ENCODE results near the gene IGF2.

The IGF2 gene

GRCh38 chr11:2142300-2142759, 3.1 kb upstream of the IGF2 start:
- TF ChIP-seq TAF1 (IDR thresholded peaks at IDR 0.05; ENCODE audit: borderline replicate concordance, insufficient read depth, low read length) (no peak), FOXP2 (optimal IDR thresholded peaks at IDR 0.05; ENCODE audit: borderline replicate concordance, extremely low read depth, extremely low read length, insufficient read depth) (no peak), POLR2AphosphoS5 (IDR thresholded peaks at IDR 0.05; ENCODE audit: low read depth, low read length) (no peak)

- TF ChIP-seq POLR2AphosphoS5 (IDR thresholded peaks at IDR 0.05; ENCODE audit: low read depth, low read length) (no peak), SIN3A (IDR thresholded peaks at IDR 0.05; ENCODE audit: borderline replicate concordance, insufficient read depth, low read length) (no peak), REST (IDR thresholded peaks at IDR 0.05; ENCODE audit: insufficient read depth in 1 of 2, low read depth in 2 of 2, low read length in 2 of 2) (no peak), FOXP2 (optimal IDR thresholded peaks at IDR 0.05; ENCODE audit: borderline replicate concordance, extremely low read depth, extremely low read length, insufficient read depth) (no peak), TAF1 (IDR thresholded peaks at IDR 0.05; ENCODE audit: borderline replicate concordance, insufficient read depth, low read length) (no peak)
Observed at GRCh38 chr11:2140411-2141400, 1.5 kb upstream of the IGF2 start.

GRCh38 chr11:2139621-2140337, 590 bp upstream of the IGF2 start:
- TF ChIP-seq FOXP2 (optimal IDR thresholded peaks at IDR 0.05; ENCODE audit: borderline replicate concordance, extremely low read depth, extremely low read length, insufficient read depth) (no peak), POLR2AphosphoS5 (IDR thresholded peaks at IDR 0.05; ENCODE audit: low read depth, low read length) (no peak), TAF1 (IDR thresholded peaks at IDR 0.05; ENCODE audit: borderline replicate concordance, insufficient read depth, low read length) (no peak), REST (IDR thresholded peaks at IDR 0.05; ENCODE audit: insufficient read depth in 1 of 2, low read depth in 2 of 2, low read length in 2 of 2) (no peak), SIN3A (IDR thresholded peaks at IDR 0.05; ENCODE audit: borderline replicate concordance, insufficient read depth, low read length) (no peak)

- 0 out of 4 replicates have a peak, but pooled peaks of 1 of the 2 experiments have one; percentile 15 for TF ChIP-seq REST (IDR thresholded peaks at IDR 0.05; ENCODE audit: insufficient read depth in 1 of 2, low read depth in 2 of 2, low read length in 2 of 2)
- TF ChIP-seq TAF1 (IDR thresholded peaks at IDR 0.05; ENCODE audit: borderline replicate concordance, insufficient read depth, low read length): peak; percentile 15; the same call in 1 of the 2 replicates
- no peak for TF ChIP-seq POLR2AphosphoS5 (IDR thresholded peaks at IDR 0.05; ENCODE audit: low read depth, low read length)
- no peak for TF ChIP-seq FOXP2 (optimal IDR thresholded peaks at IDR 0.05; ENCODE audit: borderline replicate concordance, extremely low read depth, extremely low read length, insufficient read depth)
- no peak for TF ChIP-seq SIN3A (IDR thresholded peaks at IDR 0.05; ENCODE audit: borderline replicate concordance, insufficient read depth, low read length)
Observed at GRCh38 chr11:2138431-2139122, 612 bp downstream of the IGF2 start.

GRCh38 chr11:2138068-2138430, 1.1 kb downstream of the IGF2 start:
- TF ChIP-seq POLR2AphosphoS5 (IDR thresholded peaks at IDR 0.05; ENCODE audit: low read depth, low read length) (no peak), FOXP2 (optimal IDR thresholded peaks at IDR 0.05; ENCODE audit: borderline replicate concordance, extremely low read depth, extremely low read length, insufficient read depth) (no peak), REST (IDR thresholded peaks at IDR 0.05; ENCODE audit: insufficient read depth in 1 of 2, low read depth in 2 of 2, low read length in 2 of 2) (no peak), SIN3A (IDR thresholded peaks at IDR 0.05; ENCODE audit: borderline replicate concordance, insufficient read depth, low read length) (no peak), TAF1 (IDR thresholded peaks at IDR 0.05; ENCODE audit: borderline replicate concordance, insufficient read depth, low read length) (no peak)
